Duodenal mucosa (tissue), 2 donors: ENCODE results near the gene ENO1.
"Not testable (repeated sequence)": the region's sequence is repeated elsewhere in the genome, so short reads cannot be mapped to it uniquely, and the experiment has no call there.

Source experiments
- H3K27ac ChIP-seq: one replicate; pipeline ENCODE4 v1.7.0; 2013; ENCODE audit warnings: low read depth, low read length
- H3K27me3 ChIP-seq, 2 donors: one replicate each; pipeline ENCODE4 v1.7.0; 2013; ENCODE audit warnings: low read length in 2 of 2, control low read depth in 1 of 2; ENCODE audit not compliant: insufficient read depth in 2 of 2, control insufficient read depth in 1 of 2
- H3K36me3 ChIP-seq, 2 donors: one replicate each; pipeline ENCODE4 v1.7.0; 2013; ENCODE audit warnings: low read length in 2 of 2, control low read depth in 1 of 2; ENCODE audit not compliant: insufficient read depth in 2 of 2, control insufficient read depth in 1 of 2
- H3K4me1 ChIP-seq, 2 donors: one replicate each; pipeline ENCODE4 v1.7.0; 2013; ENCODE audit warnings: low read length in 2 of 2, control low read depth in 1 of 2; ENCODE audit not compliant: insufficient read depth in 2 of 2, control insufficient read depth in 1 of 2
- H3K4me3 ChIP-seq, 2 donors: one replicate each; pipeline ENCODE4 v1.7.0; 2013; ENCODE audit warnings: low read length in 2 of 2, low read depth in 1 of 2
- H3K9ac ChIP-seq, 2 donors: one replicate each; pipeline ENCODE4 v1.7.0; 2013; ENCODE audit warnings: low read length in 2 of 2, low read depth in 1 of 2
- H3K9me3 ChIP-seq, 2 donors: one replicate each; pipeline ENCODE4 v1.7.0; 2013; ENCODE audit warnings: low read length in 2 of 2, control low read depth in 1 of 2; ENCODE audit not compliant: control insufficient read depth in 1 of 2

The ENO1 gene

DNA sequence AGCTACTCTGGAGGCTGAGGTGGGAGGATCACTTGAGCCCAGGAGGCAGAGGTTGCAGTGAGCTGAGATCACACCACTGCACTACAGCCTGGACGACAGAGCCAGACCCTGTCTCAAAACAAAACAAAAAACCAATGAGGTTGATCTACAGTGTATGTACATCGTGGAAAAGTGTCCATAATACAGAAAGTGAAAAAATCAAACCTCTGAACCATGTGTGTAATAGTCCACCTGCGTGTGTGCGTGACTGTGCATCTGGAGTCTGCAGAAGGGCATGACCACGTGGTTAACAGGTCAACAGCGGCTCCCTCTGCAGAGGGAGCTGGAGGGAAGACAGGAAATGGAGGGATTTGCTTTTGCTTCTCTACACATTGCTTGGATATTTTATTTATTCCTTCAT is 32.4 kb upstream of the ENO1 start:
- Histone ChIP-seq H3K27me3 (no peaks in the 10 kb centered on the region), H3K36me3 (no peaks in the 10 kb centered on the region), H3K9ac (no peak overlapping the region), H3K4me1 (no peaks in the 10 kb centered on the region), H3K4me3 (no peak overlapping the region), H3K9me3 (no peaks in the 10 kb centered on the region), H3K27ac (no peak overlapping the region)

DNA sequence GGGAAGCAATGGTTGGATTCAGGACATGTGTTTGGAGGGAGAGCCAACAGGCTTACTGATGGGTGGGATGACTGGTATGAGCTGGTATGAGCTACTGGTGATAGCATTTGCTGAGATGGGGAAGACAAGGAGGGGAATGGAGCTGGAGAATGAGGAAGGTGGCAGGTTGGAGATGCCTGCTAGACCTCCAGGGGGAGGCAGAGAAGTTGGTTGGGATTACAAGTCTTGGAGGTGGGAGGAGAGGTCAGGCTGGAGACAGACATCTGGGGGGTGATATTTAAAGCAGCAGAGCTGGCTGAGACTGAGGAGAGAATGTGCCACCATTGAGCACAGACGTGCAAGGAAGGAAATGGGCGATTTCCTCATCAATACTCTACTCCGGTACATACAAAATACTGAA is 31.8 kb upstream of the ENO1 start:
- Histone ChIP-seq H3K9me3 (no peaks in the 10 kb centered on the region), H3K9ac (no peak overlapping the region), H3K4me3 (no peak overlapping the region), H3K27me3 (no peaks in the 10 kb centered on the region), H3K36me3 (no peaks in the 10 kb centered on the region), H3K27ac (no peak overlapping the region), H3K4me1 (no peaks in the 10 kb centered on the region)

DNA sequence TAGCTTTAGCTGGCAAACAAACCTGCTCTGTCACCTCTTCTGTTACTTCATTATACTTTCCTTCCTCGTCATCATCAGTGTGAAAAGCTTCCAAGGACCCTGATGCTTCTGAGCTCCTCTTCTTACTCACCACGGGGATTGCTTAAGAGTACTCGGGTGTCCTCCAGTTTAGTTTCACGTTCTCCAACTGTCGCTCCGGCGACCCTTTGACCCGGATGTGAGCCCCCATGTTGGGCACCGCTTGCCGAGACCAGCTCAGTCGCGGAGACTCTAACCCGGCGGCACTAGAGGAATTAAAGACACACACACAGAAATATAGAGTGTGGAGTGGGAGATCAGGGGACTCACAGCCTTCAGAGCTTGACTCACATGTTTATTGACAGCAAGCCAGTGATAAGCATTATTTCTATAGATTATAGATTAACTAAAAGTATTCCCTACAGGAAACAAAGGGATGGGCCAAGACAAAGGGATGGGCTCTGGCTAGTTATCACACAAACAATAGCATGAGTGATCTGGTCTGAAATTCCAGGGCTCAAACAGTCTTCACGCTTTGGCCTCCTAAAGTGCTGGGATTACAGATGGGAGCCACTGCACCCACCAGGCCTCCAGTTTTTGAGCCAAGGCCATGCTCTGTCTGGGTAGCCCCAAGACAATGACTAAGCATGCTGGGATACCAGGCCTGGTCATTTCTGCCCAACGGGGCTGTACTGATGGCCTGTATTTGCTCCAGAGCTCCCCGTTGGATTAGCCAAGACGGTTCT is 30.1 kb upstream of the ENO1 start:
- no peak overlapping the region for H3K27ac ChIP-seq

GRCh38 chr1:8905582-8906191 is 27.2 kb upstream of the ENO1 start:
- no peak overlapping the region for H3K9ac ChIP-seq
- no peaks in the 10 kb centered on the region for H3K27me3 ChIP-seq
- no peaks in the 10 kb centered on the region for H3K4me1 ChIP-seq
- no peak overlapping the region for H3K4me3 ChIP-seq
- no peaks in the 10 kb centered on the region for H3K9me3 ChIP-seq
- H3K27ac ChIP-seq = no peak overlapping the region
- H3K36me3 ChIP-seq = no peaks in the 10 kb centered on the region

More for the DNA sequence above, 30.1 kb upstream of the ENO1 start:
- Histone ChIP-seq H3K27me3 (no peaks in the 10 kb centered on the region), H3K9me3 (no peaks in the 10 kb centered on the region), H3K36me3 (no peaks in the 10 kb centered on the region), H3K4me3 (no peak overlapping the region), H3K9ac (no peak overlapping the region), H3K4me1 (no peaks in the 10 kb centered on the region)

GRCh38 chr1:8903908-8904650 is 25.6 kb upstream of the ENO1 start:
- no peak overlapping the region for H3K27ac ChIP-seq
- no peaks in the 10 kb centered on the region for H3K4me1 ChIP-seq
- H3K27me3 ChIP-seq = no peaks in the 10 kb centered on the region
- H3K36me3 ChIP-seq = no peaks in the 10 kb centered on the region
- H3K4me3 ChIP-seq = no peak overlapping the region
- H3K9me3 ChIP-seq = no peaks in the 10 kb centered on the region
- no peak overlapping the region for H3K9ac ChIP-seq

DNA sequence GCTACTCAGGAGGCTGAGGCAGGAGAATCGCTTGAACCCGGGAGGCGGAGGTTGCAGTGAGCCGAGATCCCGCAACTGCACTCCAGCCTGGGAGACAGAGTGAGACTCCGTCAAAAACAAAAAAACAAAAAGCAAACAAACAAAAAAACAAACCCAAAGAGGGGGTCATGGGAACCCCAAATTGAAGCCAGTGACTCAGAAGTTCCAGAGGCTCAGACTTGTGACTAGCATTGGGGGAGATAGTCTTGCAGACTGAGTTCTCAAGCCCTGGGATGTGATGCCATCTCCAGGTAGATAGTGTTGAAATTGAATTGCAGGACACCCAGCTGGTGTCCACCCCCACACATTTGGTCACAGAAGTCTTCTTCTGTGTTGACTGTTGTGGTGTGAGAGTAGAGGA is 24.9 kb upstream of the ENO1 start:
- Histone ChIP-seq H3K9me3 (no peaks in the 10 kb centered on the region), H3K4me3 (no peak overlapping the region), H3K36me3 (no peaks in the 10 kb centered on the region), H3K9ac (no peak overlapping the region), H3K27ac (no peak overlapping the region), H3K27me3 (no peaks in the 10 kb centered on the region), H3K4me1 (no peaks in the 10 kb centered on the region)

DNA sequence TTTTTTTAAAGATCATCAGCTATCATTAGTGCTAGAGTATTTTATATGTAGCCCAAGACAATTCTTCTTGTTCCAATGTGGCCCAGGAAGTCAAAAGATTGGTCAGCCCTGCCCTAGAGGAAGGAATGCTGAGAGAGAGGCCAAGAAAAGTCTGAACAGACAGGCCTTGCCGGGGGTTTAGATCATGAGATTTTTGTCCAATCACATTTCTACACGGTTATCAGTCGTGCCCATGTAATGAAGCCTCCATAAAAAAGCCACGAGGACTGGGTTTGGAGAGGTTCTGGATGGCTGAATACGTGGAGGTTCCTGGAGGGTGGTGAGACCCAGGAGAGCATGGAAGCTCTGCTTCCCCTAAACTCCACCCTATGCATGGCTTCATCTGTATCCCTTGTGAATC is 24.3 kb upstream of the ENO1 start:
- Histone ChIP-seq H3K27me3 (no peaks in the 10 kb centered on the region), H3K4me3 (no peak overlapping the region), H3K36me3 (no peaks in the 10 kb centered on the region), H3K4me1 (no peaks in the 10 kb centered on the region), H3K27ac (no peak overlapping the region), H3K9ac (no peak overlapping the region), H3K9me3 (no peaks in the 10 kb centered on the region)

GRCh38 chr1:8900684-8901083 is 22.2 kb upstream of the ENO1 start:
- H3K9ac ChIP-seq, H3K27me3 ChIP-seq, H3K36me3 ChIP-seq, H3K9me3 ChIP-seq, H3K4me1 ChIP-seq, H3K27ac ChIP-seq, H3K4me3 ChIP-seq: not testable (repeated sequence)

DNA sequence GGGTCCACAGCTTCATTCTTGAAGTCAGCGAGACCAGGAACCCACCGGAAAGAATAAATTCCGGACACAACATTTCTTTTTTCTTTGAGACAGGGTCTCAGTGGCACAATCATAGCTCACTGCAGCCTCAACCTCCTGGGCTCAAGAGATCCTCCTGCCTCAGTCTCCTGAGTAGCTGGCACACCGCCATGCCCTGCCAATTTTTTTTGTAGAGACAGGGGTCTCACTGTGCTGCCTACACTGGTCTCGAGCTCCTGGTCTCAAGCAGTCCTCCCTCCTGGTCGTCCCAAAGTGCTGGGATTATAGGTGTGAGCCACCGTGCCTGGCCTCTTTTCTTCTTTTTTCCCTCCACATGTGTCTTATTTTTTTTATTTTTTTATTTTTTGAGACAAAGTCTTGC is 20.6 kb upstream of the ENO1 start:
- no peaks in the 10 kb centered on the region for H3K27me3 ChIP-seq
- no peaks in the 10 kb centered on the region for H3K9me3 ChIP-seq
- H3K9ac ChIP-seq = no peak overlapping the region
- H3K4me3 ChIP-seq = no peak overlapping the region
- no peaks in the 10 kb centered on the region for H3K36me3 ChIP-seq
- H3K4me1 ChIP-seq = no peaks in the 10 kb centered on the region
- H3K27ac ChIP-seq = no peak overlapping the region

- H3K9ac ChIP-seq, H3K9me3 ChIP-seq, H3K27me3 ChIP-seq, H3K27ac ChIP-seq, H3K4me3 ChIP-seq, H3K4me1 ChIP-seq, H3K36me3 ChIP-seq: not testable (repeated sequence)
Measured at GRCh38 chr1:8898418-8898817, 19.9 kb upstream of the ENO1 start.
